DOHH2 (cell line): ENCODE measurements around the gene NCKAP5.

Source experiments
- H3F3A ChIP-seq: fragments of 200-600 bp; sonication (generic), shearing (Covaris generic); 2 replicates; pipeline ENCODE4 v1.6.0; 2016; ENCODE audit warnings: antibody characterized with exemption, mild to moderate bottlenecking; ENCODE audit not compliant: control insufficient read depth, insufficient read depth
- H3K27ac ChIP-seq: fragments of 200-600 bp; sonication (generic); 2 replicates; pipeline ENCODE4 v1.5.1; 2014; ENCODE audit warnings: low read depth, mild to moderate bottlenecking, low read length, moderate library complexity
- H3K27me3 ChIP-seq: fragments of 200-600 bp; sonication (generic); 2 replicates; pipeline ENCODE4 v1.6.1; 2014; ENCODE audit warnings: mild to moderate bottlenecking, low read length, mixed read lengths; ENCODE audit not compliant: control insufficient read depth
- H3K36me3 ChIP-seq: fragments of 200-600 bp; sonication (generic); 2 replicates; pipeline ENCODE4 v1.6.1; 2014; ENCODE audit warnings: mild to moderate bottlenecking, low read length, moderate library complexity, mixed read lengths; ENCODE audit not compliant: control insufficient read depth
- H3K4me1 ChIP-seq: fragments of 200-600 bp; sonication (generic); 2 replicates; pipeline ENCODE4 v1.6.1; 2014; ENCODE audit warnings: mild to moderate bottlenecking, low read length, mixed read lengths; ENCODE audit not compliant: control insufficient read depth
- H3K4me2 ChIP-seq: fragments of 200-600 bp; sonication (generic); 2 replicates; pipeline ENCODE4 v1.6.0; 2014; ENCODE audit warnings: mild to moderate bottlenecking, low read length, moderate library complexity
- H3K4me3 ChIP-seq: fragments of 200-600 bp; sonication (generic); 2 replicates; pipeline ENCODE4 v1.5.1; 2014; ENCODE audit warnings: mild to moderate bottlenecking, low read length, mixed read lengths
- H3K79me2 ChIP-seq: fragments of 200-600 bp; sonication (generic); 2 replicates; pipeline ENCODE4 v1.6.1; 2014; ENCODE audit warnings: mild to moderate bottlenecking, low read length, mixed read lengths; ENCODE audit not compliant: control insufficient read depth
- H3K9me2 ChIP-seq: fragments of 200-600 bp; sonication (generic); replicated peaks from 2 replicates; pipeline ENCODE4 v1.6.1; 2014; ENCODE audit warnings: mild to moderate bottlenecking, low read length, mixed read lengths; ENCODE audit not compliant: control insufficient read depth
- H3K9me3 ChIP-seq: fragments of 200-600 bp; sonication (generic); 2 replicates; pipeline ENCODE4 v1.6.1; 2014; ENCODE audit warnings: antibody characterized with exemption, low read length, mixed read lengths; ENCODE audit not compliant: control insufficient read depth, insufficient read depth
- H4K20me1 ChIP-seq: fragments of 200-600 bp; sonication (generic); 2 replicates; pipeline ENCODE4 v1.6.0; 2014; ENCODE audit warnings: low read depth, mild to moderate bottlenecking, antibody characterized with exemption, low read length, moderate library complexity; ENCODE audit not compliant: control insufficient read depth, insufficient read depth
- EZH2phosphoT487 ChIP-seq: fragments of 200-600 bp; sonication (generic); IDR thresholded peaks from 2 replicates; pipeline ENCODE4 v1.6.1; 2017; ENCODE audit warnings: borderline replicate concordance, mild to moderate bottlenecking, antibody characterized with exemption, low read length, moderate library complexity, mixed read lengths
- TF ChIP-seq, protein P1 (sequence below): fragments of 200-600 bp; sonication (generic); IDR thresholded peaks from one replicate; pipeline ENCODE4 v1.5.1; 2014; ENCODE audit warnings: antibody characterized with exemption, mild to moderate bottlenecking, low read depth, low read length; ENCODE audit not compliant: poor library complexity, severe bottlenecking

Gene NCKAP5

DNA sequence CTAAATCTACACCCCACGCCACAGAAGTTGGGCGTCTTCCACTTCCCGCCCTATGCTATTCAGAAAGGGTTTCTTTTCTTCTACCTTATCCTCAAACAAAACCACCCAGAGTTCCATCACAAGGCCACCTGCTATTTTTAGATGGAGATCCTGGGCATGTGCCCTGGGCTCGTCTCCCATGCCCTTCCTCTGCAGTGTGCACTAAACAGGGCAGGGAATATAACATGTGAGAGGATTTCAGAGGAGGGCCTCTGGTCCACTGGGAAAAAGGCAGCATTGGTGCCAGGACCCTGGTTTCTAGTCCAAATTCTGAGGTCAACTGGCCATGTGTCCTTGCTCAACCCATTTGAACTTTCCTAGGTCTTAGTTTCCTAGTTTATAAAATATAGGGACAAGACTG, 320.0 kb downstream of the NCKAP5 start:
- no peaks in the 10 kb centered on the region for H3K79me2 ChIP-seq
- no peaks in the 10 kb centered on the region; the same call in 1 of the 2 replicates for H3K9me2 ChIP-seq
- H3K27ac ChIP-seq, result no peak overlapping the region
- H3K4me1 ChIP-seq, result peaks cover 16% of the 10 kb centered on the region
- TF ChIP-seq EZH2phosphoT487, result no peak
- TF ChIP-seq, protein P1, sequence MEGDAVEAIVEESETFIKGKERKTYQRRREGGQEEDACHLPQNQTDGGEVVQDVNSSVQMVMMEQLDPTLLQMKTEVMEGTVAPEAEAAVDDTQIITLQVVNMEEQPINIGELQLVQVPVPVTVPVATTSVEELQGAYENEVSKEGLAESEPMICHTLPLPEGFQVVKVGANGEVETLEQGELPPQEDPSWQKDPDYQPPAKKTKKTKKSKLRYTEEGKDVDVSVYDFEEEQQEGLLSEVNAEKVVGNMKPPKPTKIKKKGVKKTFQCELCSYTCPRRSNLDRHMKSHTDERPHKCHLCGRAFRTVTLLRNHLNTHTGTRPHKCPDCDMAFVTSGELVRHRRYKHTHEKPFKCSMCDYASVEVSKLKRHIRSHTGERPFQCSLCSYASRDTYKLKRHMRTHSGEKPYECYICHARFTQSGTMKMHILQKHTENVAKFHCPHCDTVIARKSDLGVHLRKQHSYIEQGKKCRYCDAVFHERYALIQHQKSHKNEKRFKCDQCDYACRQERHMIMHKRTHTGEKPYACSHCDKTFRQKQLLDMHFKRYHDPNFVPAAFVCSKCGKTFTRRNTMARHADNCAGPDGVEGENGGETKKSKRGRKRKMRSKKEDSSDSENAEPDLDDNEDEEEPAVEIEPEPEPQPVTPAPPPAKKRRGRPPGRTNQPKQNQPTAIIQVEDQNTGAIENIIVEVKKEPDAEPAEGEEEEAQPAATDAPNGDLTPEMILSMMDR, result no peak
- H3K27me3 ChIP-seq, result 0 out of 2 replicates have a peak, but pooled peaks cover 2% of the 10 kb centered on the region
- no peaks in the 10 kb centered on the region for H4K20me1 ChIP-seq
- H3K4me3 ChIP-seq, result no peak overlapping the region
- H3K9me3 ChIP-seq, result peaks cover 13% of the 10 kb centered on the region; the same call in 1 of the 2 replicates
- H3K36me3 ChIP-seq, result peaks cover 6% of the 10 kb centered on the region
- no peak overlapping the region for H3K4me2 ChIP-seq
- no peaks in the 10 kb centered on the region for H3F3A ChIP-seq

DNA sequence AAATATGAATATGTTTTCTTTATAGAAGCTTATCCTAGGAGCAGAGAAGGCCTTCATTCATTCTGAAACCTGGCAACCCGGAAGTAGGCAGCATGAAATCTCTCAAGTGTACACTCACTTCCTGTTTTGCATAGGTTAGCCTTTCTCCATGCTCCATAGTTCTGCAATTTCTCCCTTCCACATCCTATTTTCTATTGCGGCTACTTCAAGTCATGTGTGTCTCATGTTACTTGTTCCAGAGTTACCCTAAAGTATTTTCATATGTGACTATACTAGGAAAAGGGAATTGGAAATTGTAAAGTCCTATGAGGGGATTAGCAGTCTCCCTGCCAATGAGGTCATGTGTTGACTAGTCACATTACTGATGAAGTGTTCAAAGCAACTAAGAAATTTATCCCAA, 320.6 kb downstream of the NCKAP5 start:
- Histone ChIP-seq H3F3A (no peaks in the 10 kb centered on the region), H3K4me1 (peaks cover 16% of the 10 kb centered on the region), H3K9me3 (peaks cover 13% of the 10 kb centered on the region; the same call in 1 of the 2 replicates), H3K27me3 (no peaks in the 10 kb centered on the region), H3K9me2 (no peaks in the 10 kb centered on the region; the same call in 1 of the 2 replicates), H3K4me2 (peak overlapping the region; percentile 32), H3K27ac (peak overlapping the region; percentile 2; the same call in 1 of the 2 replicates), H4K20me1 (no peaks in the 10 kb centered on the region), H3K36me3 (peaks cover 6% of the 10 kb centered on the region), H3K4me3 (peak overlapping the region; percentile 29; the same call in 1 of the 2 replicates), H3K79me2 (no peaks in the 10 kb centered on the region)
- no peak for TF ChIP-seq EZH2phosphoT487
- TF ChIP-seq, protein P1, result no peak

- Histone ChIP-seq H3F3A (no peaks in the 10 kb centered on the region), H3K27me3 (no peaks in the 10 kb centered on the region), H4K20me1 (no peaks in the 10 kb centered on the region), H3K9me3 (peaks cover under 1% of the 10 kb centered on the region; the same call in 1 of the 2 replicates), H3K27ac (no peak overlapping the region), H3K4me1 (no peaks in the 10 kb centered on the region), H3K4me3 (no peak overlapping the region), H3K9me2 (no peaks in the 10 kb centered on the region; the same call in 1 of the 2 replicates), H3K4me2 (no peak overlapping the region), H3K36me3 (no peaks in the 10 kb centered on the region), H3K79me2 (no peaks in the 10 kb centered on the region)
- TF ChIP-seq, protein P1, result no peak
- no peak for TF ChIP-seq EZH2phosphoT487
Observed at GRCh38 chr2:133241224-133241571, 327.1 kb downstream of the NCKAP5 start.
